Measurements from ENCODE around the gene SIRT1. TPM values are rescaled to one million over a fixed set of nuclear protein-coding genes. Genes with fewer than 3 reads are reported as not detected.
"Not testable (repeated sequence)": the region's sequence is repeated elsewhere in the genome, so short reads cannot be mapped to it uniquely, and the experiment has no call there.

SIRT1 gene
- polyA plus RNA-seq (2011; rRNA removed), result 12.9 and 16.9 TPM in 2 replicates
- 3.6 and 7.7 TPM in 2 replicates for polyA minus RNA-seq (2011; rRNA and poly(A)+ RNA removed)

DNA sequence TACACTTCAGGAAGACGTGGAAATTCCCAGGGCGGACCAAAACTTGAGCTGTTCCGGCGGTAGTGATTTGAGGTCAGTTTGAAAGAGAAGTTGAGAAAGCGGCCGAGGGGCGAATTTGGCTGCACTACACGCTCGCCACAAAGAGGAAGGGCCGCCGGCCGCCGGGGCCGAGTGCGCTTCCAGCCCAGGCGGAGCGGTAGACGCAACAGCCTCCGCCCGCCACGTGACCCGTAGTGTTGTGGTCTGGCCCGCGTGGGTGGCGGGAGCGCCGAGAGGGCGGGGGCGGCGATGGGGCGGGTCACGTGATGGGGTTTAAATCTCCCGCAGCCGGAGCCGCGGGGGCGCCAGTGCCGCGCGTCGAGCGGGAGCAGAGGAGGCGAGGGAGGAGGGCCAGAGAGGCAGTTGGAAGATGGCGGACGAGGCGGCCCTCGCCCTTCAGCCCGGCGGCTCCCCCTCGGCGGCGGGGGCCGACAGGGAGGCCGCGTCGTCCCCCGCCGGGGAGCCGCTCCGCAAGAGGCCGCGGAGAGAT is at the start of gene SIRT1:
Gene SIRT1, plus strand, starts transcription at position 344 of the 529 bp plus-strand sequence. Its CDS starts 66 bp downstream, at position 410.
- DNase-seq (ENCODE audit: low read depth, low spot score), result peak; percentile 84
- Histone ChIP-seq H3K27me3 (ENCODE audit: control insufficient read depth, insufficient read depth, low read length) (no peaks in the 10 kb centered on the region), H3K27ac (ENCODE audit: low read depth, low read length) (peak within 1 kb of the TSS; percentile 86), H3K9me3 (ENCODE audit: control insufficient read depth, insufficient read depth, low read length) (no peaks in the 10 kb centered on the region; the same call in 1 of the 2 replicates), H3K4me3 (ENCODE audit: low read depth, low read length) (peak within 1 kb of the TSS; percentile 75)
- POLR2A ChIA-PET, result interaction anchor here (1.0 kb wide), 1 partner anchor 18 kb away, joined by 5 read pairs; no protein-coding TSS in a partner anchor
- TF ChIP-seq, protein P1, sequence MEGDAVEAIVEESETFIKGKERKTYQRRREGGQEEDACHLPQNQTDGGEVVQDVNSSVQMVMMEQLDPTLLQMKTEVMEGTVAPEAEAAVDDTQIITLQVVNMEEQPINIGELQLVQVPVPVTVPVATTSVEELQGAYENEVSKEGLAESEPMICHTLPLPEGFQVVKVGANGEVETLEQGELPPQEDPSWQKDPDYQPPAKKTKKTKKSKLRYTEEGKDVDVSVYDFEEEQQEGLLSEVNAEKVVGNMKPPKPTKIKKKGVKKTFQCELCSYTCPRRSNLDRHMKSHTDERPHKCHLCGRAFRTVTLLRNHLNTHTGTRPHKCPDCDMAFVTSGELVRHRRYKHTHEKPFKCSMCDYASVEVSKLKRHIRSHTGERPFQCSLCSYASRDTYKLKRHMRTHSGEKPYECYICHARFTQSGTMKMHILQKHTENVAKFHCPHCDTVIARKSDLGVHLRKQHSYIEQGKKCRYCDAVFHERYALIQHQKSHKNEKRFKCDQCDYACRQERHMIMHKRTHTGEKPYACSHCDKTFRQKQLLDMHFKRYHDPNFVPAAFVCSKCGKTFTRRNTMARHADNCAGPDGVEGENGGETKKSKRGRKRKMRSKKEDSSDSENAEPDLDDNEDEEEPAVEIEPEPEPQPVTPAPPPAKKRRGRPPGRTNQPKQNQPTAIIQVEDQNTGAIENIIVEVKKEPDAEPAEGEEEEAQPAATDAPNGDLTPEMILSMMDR (IDR thresholded peaks at IDR 0.05; ENCODE audit: low read depth, low read length), result no peak
- CTCF ChIA-PET, result interaction anchor here (1.4 kb wide), 1 partner anchor 29 kb away, joined by 6 read pairs; no protein-coding TSS in a partner anchor

DNA sequence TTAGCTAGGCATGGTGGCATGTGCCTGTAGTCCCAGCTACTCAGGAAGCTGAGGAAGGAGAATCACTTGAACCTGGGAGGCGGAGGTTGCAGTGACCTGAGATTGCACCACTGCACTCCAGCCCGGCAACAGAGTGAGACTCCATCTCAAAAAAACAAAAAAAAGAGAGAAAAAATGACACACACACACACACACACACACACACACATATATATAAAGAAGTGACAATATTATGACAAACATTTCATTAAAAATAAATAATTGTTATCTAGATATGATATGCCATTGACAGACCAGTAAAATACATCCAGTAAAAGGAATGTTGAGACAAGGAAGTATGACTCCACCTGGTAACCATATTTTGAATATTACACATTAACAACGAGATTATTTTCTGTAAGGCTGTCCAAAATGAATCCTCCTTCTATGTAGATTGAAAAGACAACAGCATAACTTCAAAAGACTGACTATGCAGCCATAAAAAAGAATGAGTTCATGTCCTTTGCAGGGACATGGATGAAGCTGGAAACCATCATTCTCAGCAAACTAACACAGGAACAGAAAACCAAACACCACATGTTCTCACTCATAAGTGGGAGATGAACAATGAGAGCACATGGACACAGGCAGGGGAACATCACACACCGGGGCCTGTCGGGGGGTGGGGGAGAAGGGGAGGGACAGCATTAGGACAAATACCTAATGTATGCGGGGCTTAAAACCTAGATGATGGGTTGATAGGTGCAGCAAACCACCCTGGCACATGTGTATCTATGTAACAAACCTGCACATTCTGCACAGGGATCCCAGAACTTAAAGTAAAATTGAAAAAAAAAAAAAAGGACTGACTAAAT is 48.7 kb upstream of the SIRT1 start:
- H3K9me3 ChIP-seq (ENCODE audit: control insufficient read depth, insufficient read depth, low read length); H3K27ac ChIP-seq (ENCODE audit: low read depth, low read length); H3K27me3 ChIP-seq (ENCODE audit: control insufficient read depth, insufficient read depth, low read length); POLR2A ChIA-PET; H3K4me3 ChIP-seq (ENCODE audit: low read depth, low read length); DNase-seq (ENCODE audit: low read depth, low spot score): not testable (repeated sequence)
- CTCF ChIA-PET, result interaction anchor here (0.9 kb wide), 1 partner anchor 138 kb away, joined by 3 read pairs; no protein-coding TSS in a partner anchor

DNA sequence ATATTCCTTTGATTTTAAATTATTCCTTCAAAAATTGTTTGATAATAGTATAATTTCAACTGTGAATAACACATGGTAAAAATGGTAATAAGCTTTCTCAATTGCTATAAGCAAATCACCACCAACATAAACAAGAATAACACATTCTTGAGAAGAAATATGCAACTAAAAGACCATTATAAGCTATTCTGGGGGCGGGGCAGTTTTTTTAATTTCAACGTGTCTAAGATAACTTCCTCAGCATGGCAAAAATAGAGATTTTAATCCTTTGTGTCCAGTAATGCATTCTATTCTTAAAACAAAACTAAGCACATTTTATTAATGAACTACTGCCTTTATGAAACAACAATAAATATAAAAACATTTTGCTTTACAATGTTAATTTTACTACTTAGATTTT is 48.0 kb upstream of the SIRT1 start:
- H3K9me3 ChIP-seq (ENCODE audit: control insufficient read depth, insufficient read depth, low read length), result no peaks in the 10 kb centered on the region
- no peak for DNase-seq (ENCODE audit: low read depth, low spot score)
- H3K27ac ChIP-seq (ENCODE audit: low read depth, low read length), result no peak overlapping the region
- TF ChIP-seq, protein P1 (IDR thresholded peaks at IDR 0.05; ENCODE audit: low read depth, low read length), result no peak
- no peak overlapping the region for H3K4me3 ChIP-seq (ENCODE audit: low read depth, low read length)
- POLR2A ChIA-PET, result no interaction called here
- no peaks in the 10 kb centered on the region for H3K27me3 ChIP-seq (ENCODE audit: control insufficient read depth, insufficient read depth, low read length)
- CTCF ChIA-PET, result interaction anchor here (0.9 to 2.0 kb wide), 2 partner anchors 48 to 139 kb away, joined by 3 to 7 read pairs; no protein-coding TSS in a partner anchor

DNA sequence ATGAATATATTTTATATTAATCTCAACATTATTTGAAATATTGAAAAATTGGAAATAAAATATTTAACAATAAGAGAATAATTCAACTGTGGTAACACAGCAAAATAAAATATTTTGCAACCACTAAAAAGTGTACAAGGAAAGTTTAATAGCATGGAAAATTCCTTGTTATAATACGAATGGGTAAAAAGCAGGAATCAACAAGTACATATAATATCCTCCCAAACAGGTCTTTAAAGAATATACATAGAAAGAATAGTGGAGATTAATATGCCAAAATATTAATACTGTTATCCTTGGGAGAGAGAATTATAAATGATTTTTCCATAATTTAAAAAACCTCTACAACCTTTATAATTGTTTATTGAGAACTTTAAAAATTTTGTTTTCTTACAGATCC is 47.5 kb upstream of the SIRT1 start:
- TF ChIP-seq, protein P1 (IDR thresholded peaks at IDR 0.05; ENCODE audit: low read depth, low read length), result no peak
- H3K27ac ChIP-seq (ENCODE audit: low read depth, low read length), result no peak overlapping the region
- H3K27me3 ChIP-seq (ENCODE audit: control insufficient read depth, insufficient read depth, low read length), result no peaks in the 10 kb centered on the region
- no peak overlapping the region for H3K4me3 ChIP-seq (ENCODE audit: low read depth, low read length)
- peaks cover 4% of the 10 kb centered on the region for H3K9me3 ChIP-seq (ENCODE audit: control insufficient read depth, insufficient read depth, low read length)
- POLR2A ChIA-PET, result interaction anchor here (1.5 kb wide), 1 partner anchor 12 kb away, joined by 5 read pairs; no protein-coding TSS in a partner anchor
- CTCF ChIA-PET, result interaction anchor here (1.0 to 2.0 kb wide), 3 partner anchors 18 to 49 kb away, joined by 3 to 7 read pairs (median 4); no protein-coding TSS in a partner anchor
- no peak for DNase-seq (ENCODE audit: low read depth, low spot score)

DNA sequence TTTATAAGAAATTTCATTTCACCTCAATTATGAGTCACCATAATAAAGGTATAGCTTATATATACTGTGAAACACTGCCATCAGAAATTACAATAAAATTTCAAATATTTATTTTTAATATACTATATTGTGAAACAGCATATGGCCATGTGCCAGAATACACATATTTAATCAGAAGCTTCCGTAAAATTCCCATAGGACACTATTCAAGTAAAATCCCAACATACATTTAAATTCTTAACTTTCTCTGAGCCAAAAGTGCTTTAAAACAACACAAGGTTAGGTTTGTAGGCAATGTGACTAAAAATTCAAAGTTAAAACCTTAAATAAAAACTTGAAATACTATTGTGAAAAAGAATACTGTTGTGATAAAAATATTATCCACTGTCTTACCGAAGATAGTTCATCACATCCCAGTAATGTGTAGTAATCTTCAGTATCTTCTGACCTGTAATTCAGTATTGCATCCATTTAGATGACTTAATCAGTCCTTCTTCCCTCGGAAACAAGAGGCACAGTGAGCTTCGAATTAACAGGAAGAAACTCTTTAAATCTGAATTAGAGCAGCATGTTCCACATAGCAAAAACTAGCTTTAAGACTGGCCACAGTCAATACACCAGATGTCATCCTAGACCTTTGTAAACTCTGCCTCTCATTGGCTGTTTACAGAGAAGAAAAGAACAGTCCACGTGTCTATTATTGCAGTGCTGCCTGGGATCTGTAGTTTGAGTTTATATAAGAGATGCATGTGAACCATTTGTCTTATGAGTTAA is 46.7 kb upstream of the SIRT1 start, which contains the start of gene DNAJC12:
Gene DNAJC12, minus strand, starts transcription at position 648 of the 774 bp plus-strand sequence. Its CDS starts 177 bp downstream, at position 471.
- peak within 1 kb of the TSS; percentile 14 for H3K4me3 ChIP-seq (ENCODE audit: low read depth, low read length)
- H3K27me3 ChIP-seq (ENCODE audit: control insufficient read depth, insufficient read depth, low read length), result no peaks in the 10 kb centered on the region
- ChIA-PET POLR2A (interaction anchor here (1.3 to 1.5 kb wide), 2 partner anchors 12 to 74 kb away, joined by 3 to 5 read pairs; no protein-coding TSS in a partner anchor), CTCF (interaction anchor here (0.7 to 2.0 kb wide), 6 partner anchors 18 to 510 kb away, joined by 3 to 9 read pairs (median 4); no protein-coding TSS in a partner anchor)
- TF ChIP-seq, protein P1 (IDR thresholded peaks at IDR 0.05; ENCODE audit: low read depth, low read length), result no peak
- H3K27ac ChIP-seq (ENCODE audit: low read depth, low read length), result no peak within 1 kb of the TSS
- peak; percentile 30 for DNase-seq (ENCODE audit: low read depth, low spot score)
- H3K9me3 ChIP-seq (ENCODE audit: control insufficient read depth, insufficient read depth, low read length), result peaks cover 5% of the 10 kb centered on the region

DNA sequence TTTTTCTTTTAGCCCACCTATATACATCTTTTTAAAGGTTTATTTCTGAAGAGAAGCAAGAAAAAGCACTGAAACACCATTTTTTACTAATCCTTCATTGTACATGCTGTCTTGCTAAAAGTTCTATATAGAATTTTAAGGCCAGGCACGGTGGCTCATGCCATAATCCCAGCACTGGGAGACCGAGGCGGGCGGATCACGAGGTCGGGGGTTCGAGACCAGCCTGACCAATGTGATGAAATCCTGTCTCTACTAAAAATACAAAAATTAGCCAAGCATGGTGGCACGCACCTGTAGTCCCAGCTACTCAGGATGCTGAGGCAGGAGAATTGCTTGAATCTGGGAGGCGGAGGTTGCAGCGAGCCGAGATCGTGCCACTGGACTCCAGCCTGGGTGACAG is 44.9 kb upstream of the SIRT1 start:
- CTCF ChIA-PET; DNase-seq (ENCODE audit: low read depth, low spot score); H3K27ac ChIP-seq (ENCODE audit: low read depth, low read length); H3K4me3 ChIP-seq (ENCODE audit: low read depth, low read length); POLR2A ChIA-PET; H3K9me3 ChIP-seq (ENCODE audit: control insufficient read depth, insufficient read depth, low read length); H3K27me3 ChIP-seq (ENCODE audit: control insufficient read depth, insufficient read depth, low read length): not testable (repeated sequence)
